Smooth muscle cell (in vitro differentiated cells): ENCODE results near the gene ARID3B. TPM values are rescaled to one million over a fixed set of nuclear protein-coding genes. Genes with fewer than 3 reads are reported as not detected.

Source experiments
- DNase-seq: peaks from one replicate; lab custom pipeline; 2025; ENCODE audit not compliant: unreplicated experiment; lab: John Stamatoyannopoulos, UW
- H2AFZ ChIP-seq: fragments of 200-600 bp; sonication (generic); 2 replicates; pipeline ENCODE4 v1.6.0; 2016; ENCODE audit warnings: antibody characterized with exemption, low read depth, mild to moderate bottlenecking
- H3F3A ChIP-seq: fragments of 200-600 bp; sonication (generic); 2 replicates; pipeline ENCODE4 v1.6.0; 2017; ENCODE audit warnings: antibody characterized with exemption, low read depth
- H3K27ac ChIP-seq: fragments of 200-600 bp; sonication (generic); 2 replicates; pipeline ENCODE4 v1.5.1; 2016; ENCODE audit warnings: low read depth, mild to moderate bottlenecking
- H3K27me3 ChIP-seq: fragments of 200-600 bp; sonication (generic); 2 replicates; pipeline ENCODE4 v1.6.1; 2016; ENCODE audit warnings: low read depth, mild to moderate bottlenecking
- H3K36me3 ChIP-seq: fragments of 200-600 bp; sonication (generic); 2 replicates; pipeline ENCODE4 v1.5.1; 2016; ENCODE audit warnings: low read depth
- H3K4me1 ChIP-seq: fragments of 200-600 bp; sonication (generic); 2 replicates; pipeline ENCODE4 v1.5.1; 2016; ENCODE audit warnings: low read depth
- H3K4me2 ChIP-seq: fragments of 200-600 bp; sonication (generic); 2 replicates; pipeline ENCODE4 v1.6.0; 2016; ENCODE audit warnings: mild to moderate bottlenecking
- H3K4me3 ChIP-seq: fragments of 200-600 bp; sonication (generic); 2 replicates; pipeline ENCODE4 v1.5.1; 2016; ENCODE audit warnings: mild to moderate bottlenecking
- H3K79me2 ChIP-seq: fragments of 200-600 bp; sonication (generic); 2 replicates; pipeline ENCODE4 v1.6.0; 2016; ENCODE audit warnings: low read depth, mild to moderate bottlenecking
- H3K9ac ChIP-seq: fragments of 200-600 bp; sonication (generic); 2 replicates; pipeline ENCODE4 v1.6.0; 2016; ENCODE audit warnings: low read depth
- H3K9me3 ChIP-seq: fragments of 200-600 bp; sonication (generic); replicated peaks from 2 replicates; pipeline ENCODE4 v1.5.1; 2016; ENCODE audit warnings: low read depth
- H4K20me1 ChIP-seq: fragments of 200-600 bp; sonication (generic); 2 replicates; pipeline ENCODE4 v1.6.0; 2016; ENCODE audit warnings: low read depth
- WGBS: methylation state at CpG from one replicate; pipeline ENCODE4 v1.1.7; 2016; ENCODE audit warnings: low lambda C conversion rate; 5-methylcytosine and 5-hydroxymethylcytosine counted together
- polyA plus RNA-seq: library from polyadenylated mRNA; unstranded; fragments of >200 nt; fragmentation: Nextera tagmentation; extraction: Ambion mirVana; gene quantifications from 2 replicates; pipeline ENCODE4 v1.2.1, GENCODE V29; 2016
- total RNA-seq: library from RNA; depleted of rRNA; stranded (reverse); fragments of >200 nt; gene quantifications from 2 replicates; pipeline ENCODE4 v1.2.3, GENCODE V29; 2014
- TF ChIP-seq, protein P1 (sequence below): fragments of 200-600 bp; sonication (generic); IDR thresholded peaks from 2 replicates; pipeline ENCODE4 v1.5.1; 2017; ENCODE audit warnings: borderline replicate concordance, mild to moderate bottlenecking, antibody characterized with exemption; ENCODE audit not compliant: insufficient read depth, poor library complexity, severe bottlenecking

The ARID3B gene
- total and polyA plus RNA-seq, 2 experiments from 2014 or later, result 7.2 to 7.7 TPM

DNA sequence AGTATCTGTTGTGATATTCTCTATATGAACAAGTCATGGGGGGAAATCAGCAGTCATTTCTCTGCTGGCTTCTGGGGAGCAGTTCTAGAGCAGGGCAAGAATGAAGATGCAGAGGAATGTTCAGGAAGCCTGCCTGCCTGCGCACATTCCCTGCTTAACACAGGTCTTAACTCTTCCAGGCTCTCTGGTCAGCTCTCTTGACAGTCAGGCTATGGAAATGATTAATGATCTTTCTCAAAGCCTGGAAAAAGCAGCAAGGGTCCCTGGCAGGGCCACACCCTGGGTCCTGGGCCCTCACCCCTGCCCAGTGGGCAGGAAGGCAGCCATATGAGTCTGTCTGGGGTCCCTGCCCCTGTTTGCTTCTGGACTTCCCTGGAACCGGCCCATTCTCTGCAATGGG lies 43.2 kb downstream of the ARID3B start:
- Histone ChIP-seq H3K36me3 (no peaks in the 10 kb centered on the region), H3K4me2 (no peak overlapping the region), H3K27ac (no peak overlapping the region), H4K20me1 (no peaks in the 10 kb centered on the region), H3K9me3 (no peaks in the 10 kb centered on the region), H3F3A (no peaks in the 10 kb centered on the region), H3K79me2 (no peaks in the 10 kb centered on the region), H3K4me1 (peaks cover 31% of the 10 kb centered on the region), H2AFZ (no peak overlapping the region), H3K27me3 (no peaks in the 10 kb centered on the region), H3K4me3 (no peak overlapping the region), H3K9ac (no peak overlapping the region)
- WGBS, result 73% methylated on average over 2 of the region's 2 CpGs
- TF ChIP-seq, protein P1, sequence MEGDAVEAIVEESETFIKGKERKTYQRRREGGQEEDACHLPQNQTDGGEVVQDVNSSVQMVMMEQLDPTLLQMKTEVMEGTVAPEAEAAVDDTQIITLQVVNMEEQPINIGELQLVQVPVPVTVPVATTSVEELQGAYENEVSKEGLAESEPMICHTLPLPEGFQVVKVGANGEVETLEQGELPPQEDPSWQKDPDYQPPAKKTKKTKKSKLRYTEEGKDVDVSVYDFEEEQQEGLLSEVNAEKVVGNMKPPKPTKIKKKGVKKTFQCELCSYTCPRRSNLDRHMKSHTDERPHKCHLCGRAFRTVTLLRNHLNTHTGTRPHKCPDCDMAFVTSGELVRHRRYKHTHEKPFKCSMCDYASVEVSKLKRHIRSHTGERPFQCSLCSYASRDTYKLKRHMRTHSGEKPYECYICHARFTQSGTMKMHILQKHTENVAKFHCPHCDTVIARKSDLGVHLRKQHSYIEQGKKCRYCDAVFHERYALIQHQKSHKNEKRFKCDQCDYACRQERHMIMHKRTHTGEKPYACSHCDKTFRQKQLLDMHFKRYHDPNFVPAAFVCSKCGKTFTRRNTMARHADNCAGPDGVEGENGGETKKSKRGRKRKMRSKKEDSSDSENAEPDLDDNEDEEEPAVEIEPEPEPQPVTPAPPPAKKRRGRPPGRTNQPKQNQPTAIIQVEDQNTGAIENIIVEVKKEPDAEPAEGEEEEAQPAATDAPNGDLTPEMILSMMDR, result no peak
- DNase-seq, result no peak

DNA sequence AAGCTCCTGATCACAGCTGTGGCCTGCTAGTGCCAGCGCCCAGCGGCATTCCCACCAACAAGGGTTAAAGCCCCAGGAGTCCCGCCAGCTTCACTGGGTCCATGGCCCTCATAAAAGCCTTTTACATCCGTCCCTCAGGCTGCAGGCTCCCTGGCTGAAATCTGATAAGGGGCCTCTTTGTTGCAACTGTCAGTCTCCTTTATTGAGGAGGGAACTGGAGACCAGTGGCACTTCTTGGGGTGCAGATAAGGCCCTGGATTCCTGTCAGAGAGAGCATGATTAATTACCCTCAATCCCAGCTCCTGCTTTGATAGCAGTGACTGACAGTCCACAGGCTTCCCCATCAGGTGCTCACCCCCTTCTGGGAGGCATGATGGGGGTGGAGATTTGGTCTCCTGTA lies 43.8 kb downstream of the ARID3B start:
- no peaks in the 10 kb centered on the region for H3K79me2 ChIP-seq
- no peaks in the 10 kb centered on the region for H3K9me3 ChIP-seq
- H3F3A ChIP-seq, result no peaks in the 10 kb centered on the region
- no peak overlapping the region for H3K4me3 ChIP-seq
- no peak overlapping the region for H2AFZ ChIP-seq
- H3K4me2 ChIP-seq, result no peak overlapping the region
- TF ChIP-seq, protein P1, result no peak
- DNase-seq, result no peak
- H3K27ac ChIP-seq, result no peak overlapping the region
- peaks cover 31% of the 10 kb centered on the region for H3K4me1 ChIP-seq
- WGBS, result 38% methylated on average over 4 of the region's 4 CpGs
- H3K36me3 ChIP-seq, result no peaks in the 10 kb centered on the region
- no peak overlapping the region for H3K9ac ChIP-seq
- H3K27me3 ChIP-seq, result no peaks in the 10 kb centered on the region
- no peaks in the 10 kb centered on the region for H4K20me1 ChIP-seq

DNA sequence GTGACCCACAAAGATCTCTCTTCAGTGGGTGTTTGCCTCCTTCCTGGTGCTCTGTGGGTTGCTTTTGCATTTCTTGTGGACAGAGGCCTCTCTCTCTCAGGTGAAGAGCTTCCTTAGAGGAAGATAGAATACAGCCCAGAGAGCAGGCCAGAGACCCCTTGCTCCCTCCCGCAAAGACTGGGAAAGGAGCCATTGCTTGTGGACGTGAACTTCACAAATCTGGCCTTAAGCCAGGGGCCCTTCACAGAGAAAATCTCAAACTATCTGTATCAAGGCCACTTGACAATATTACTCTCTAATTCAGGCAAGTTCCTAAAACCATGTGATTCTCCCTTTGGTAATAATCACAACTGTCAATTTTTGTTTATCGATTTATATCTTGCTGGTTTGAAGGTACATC lies 44.2 kb downstream of the ARID3B start:
- no peaks in the 10 kb centered on the region for H3K27me3 ChIP-seq
- no peaks in the 10 kb centered on the region for H3K79me2 ChIP-seq
- H3K9me3 ChIP-seq, result no peaks in the 10 kb centered on the region
- DNase-seq, result no peak
- H3K4me2 ChIP-seq, result no peak overlapping the region
- H3K4me3 ChIP-seq, result no peak overlapping the region
- no peaks in the 10 kb centered on the region for H3K36me3 ChIP-seq
- no peak overlapping the region for H3K27ac ChIP-seq
- TF ChIP-seq, protein P1, result no peak
- no peak overlapping the region for H2AFZ ChIP-seq
- WGBS, result 78% methylated on average over 3 of the region's 3 CpGs
- H3K4me1 ChIP-seq, result peaks cover 31% of the 10 kb centered on the region
- H3K9ac ChIP-seq, result no peak overlapping the region
- H4K20me1 ChIP-seq, result no peaks in the 10 kb centered on the region
- H3F3A ChIP-seq, result no peaks in the 10 kb centered on the region

DNA sequence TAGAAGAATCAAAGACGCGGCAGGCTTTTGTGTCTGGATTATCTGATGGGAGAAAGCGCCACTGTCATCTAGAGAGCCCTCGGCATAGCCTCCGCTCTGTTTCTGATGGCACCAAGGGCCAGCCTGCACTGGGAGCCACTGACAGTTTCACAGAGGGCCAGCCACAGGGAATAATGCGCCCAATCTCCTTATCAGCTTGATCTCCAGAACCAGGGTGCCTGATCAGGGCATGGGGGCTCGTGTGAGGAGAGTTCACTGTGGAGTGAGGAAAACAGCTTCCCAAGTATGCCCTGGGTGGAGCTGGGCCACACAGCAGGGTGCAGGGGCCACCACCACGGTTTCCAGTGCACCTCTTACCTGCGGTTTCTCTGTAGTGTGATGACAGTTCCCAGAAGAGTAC lies 44.8 kb downstream of the ARID3B start:
- no peaks in the 10 kb centered on the region for H3K27me3 ChIP-seq
- TF ChIP-seq, protein P1, result no peak
- no peak for DNase-seq
- no peak overlapping the region for H3K4me3 ChIP-seq
- peaks cover 31% of the 10 kb centered on the region for H3K4me1 ChIP-seq
- H3K9ac ChIP-seq, result no peak overlapping the region
- no peak overlapping the region for H2AFZ ChIP-seq
- H3K4me2 ChIP-seq, result no peak overlapping the region
- no peak overlapping the region for H3K27ac ChIP-seq
- no peaks in the 10 kb centered on the region for H4K20me1 ChIP-seq
- H3F3A ChIP-seq, result no peaks in the 10 kb centered on the region
- no peaks in the 10 kb centered on the region for H3K36me3 ChIP-seq
- WGBS, result 84% methylated on average over 9 of the region's 9 CpGs
- H3K79me2 ChIP-seq, result no peaks in the 10 kb centered on the region
- H3K9me3 ChIP-seq, result no peaks in the 10 kb centered on the region
